ENCODE results near the gene STXBP6. TPM values are rescaled to one million over a fixed set of nuclear protein-coding genes. Genes with fewer than 3 reads are reported as not detected.

The STXBP6 gene
- polyA plus RNA-seq, 1 donor from 2014 or later: 14.6 TPM

DNA sequence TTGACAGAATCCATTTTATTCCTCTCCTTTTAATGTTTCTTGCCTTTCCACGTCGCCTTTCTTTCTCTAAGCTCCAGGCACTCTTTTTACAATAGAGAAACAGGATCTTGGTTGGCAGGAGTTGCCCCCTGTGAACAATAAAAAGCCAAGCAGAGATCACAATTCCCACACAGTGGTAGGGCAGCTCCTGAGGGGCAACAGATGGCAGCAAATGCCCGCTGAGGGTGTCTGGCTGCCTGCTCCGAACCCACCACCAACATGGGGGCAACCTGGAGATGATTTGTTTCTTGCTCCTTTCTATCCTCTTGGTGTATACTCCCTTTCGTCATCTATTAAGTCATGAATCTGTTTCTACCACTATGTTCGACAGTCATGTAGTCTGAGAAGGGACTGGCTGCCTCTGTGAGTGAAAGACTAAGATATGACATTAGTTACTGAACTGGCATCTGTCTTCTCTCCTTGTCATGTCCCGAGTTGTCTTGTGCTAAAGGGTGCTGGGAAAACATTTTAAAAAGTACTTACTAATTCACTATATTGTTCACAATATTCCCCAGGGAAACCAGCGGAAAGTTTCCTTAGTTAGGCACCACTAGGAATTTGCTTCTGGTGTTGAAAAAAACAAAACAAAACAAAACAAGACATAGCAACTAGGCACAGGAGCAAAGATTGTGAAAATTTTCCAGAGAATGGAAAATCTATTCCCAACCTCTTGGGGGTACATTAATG is 170.1 kb downstream of the STXBP6 start:
- no peak overlapping the region for H3K27ac ChIP-seq (ENCODE audit: low read length)
- no peak overlapping the region for H3K4me3 ChIP-seq (ENCODE audit: low read length)
- no peaks in the 10 kb centered on the region for H3K36me3 ChIP-seq (ENCODE audit: insufficient read depth, low read length)
- no peaks in the 10 kb centered on the region for H4K20me1 ChIP-seq (ENCODE audit: insufficient read depth)
- H3F3A ChIP-seq (ENCODE audit: insufficient read depth, low read length, poor library complexity, severe bottlenecking): no peaks in the 10 kb centered on the region
- H3K27me3 ChIP-seq (ENCODE audit: insufficient read depth, low read depth, low read length): no peaks in the 10 kb centered on the region
- no peaks in the 10 kb centered on the region for H3K79me2 ChIP-seq (replicated peaks; ENCODE audit: insufficient read depth, low read length)
- H3K9me2 ChIP-seq (ENCODE audit: insufficient read depth, low read length): no peaks in the 10 kb centered on the region
- no peak overlapping the region for H3K9ac ChIP-seq (ENCODE audit: low read length)
- H3K9me3 ChIP-seq (ENCODE audit: low read length): no peaks in the 10 kb centered on the region
- no peak overlapping the region for H3K4me2 ChIP-seq (ENCODE audit: low read length)
- TF ChIP-seq EP300 (conservative IDR thresholded peaks at IDR 0.05; ENCODE audit: poor library complexity, severe bottlenecking) (no peak), SMC3 (conservative IDR thresholded peaks at IDR 0.05; ENCODE audit: poor library complexity) (no peak), TAF1 (IDR thresholded peaks at IDR 0.05; ENCODE audit: low read depth) (no peak)
- TF ChIP-seq, protein P1, sequence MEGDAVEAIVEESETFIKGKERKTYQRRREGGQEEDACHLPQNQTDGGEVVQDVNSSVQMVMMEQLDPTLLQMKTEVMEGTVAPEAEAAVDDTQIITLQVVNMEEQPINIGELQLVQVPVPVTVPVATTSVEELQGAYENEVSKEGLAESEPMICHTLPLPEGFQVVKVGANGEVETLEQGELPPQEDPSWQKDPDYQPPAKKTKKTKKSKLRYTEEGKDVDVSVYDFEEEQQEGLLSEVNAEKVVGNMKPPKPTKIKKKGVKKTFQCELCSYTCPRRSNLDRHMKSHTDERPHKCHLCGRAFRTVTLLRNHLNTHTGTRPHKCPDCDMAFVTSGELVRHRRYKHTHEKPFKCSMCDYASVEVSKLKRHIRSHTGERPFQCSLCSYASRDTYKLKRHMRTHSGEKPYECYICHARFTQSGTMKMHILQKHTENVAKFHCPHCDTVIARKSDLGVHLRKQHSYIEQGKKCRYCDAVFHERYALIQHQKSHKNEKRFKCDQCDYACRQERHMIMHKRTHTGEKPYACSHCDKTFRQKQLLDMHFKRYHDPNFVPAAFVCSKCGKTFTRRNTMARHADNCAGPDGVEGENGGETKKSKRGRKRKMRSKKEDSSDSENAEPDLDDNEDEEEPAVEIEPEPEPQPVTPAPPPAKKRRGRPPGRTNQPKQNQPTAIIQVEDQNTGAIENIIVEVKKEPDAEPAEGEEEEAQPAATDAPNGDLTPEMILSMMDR (IDR thresholded peaks at IDR 0.05; ENCODE audit: poor library complexity, severe bottlenecking): no peak
- no peak overlapping the region for H2AFZ ChIP-seq (ENCODE audit: low read depth, low read length)

DNA sequence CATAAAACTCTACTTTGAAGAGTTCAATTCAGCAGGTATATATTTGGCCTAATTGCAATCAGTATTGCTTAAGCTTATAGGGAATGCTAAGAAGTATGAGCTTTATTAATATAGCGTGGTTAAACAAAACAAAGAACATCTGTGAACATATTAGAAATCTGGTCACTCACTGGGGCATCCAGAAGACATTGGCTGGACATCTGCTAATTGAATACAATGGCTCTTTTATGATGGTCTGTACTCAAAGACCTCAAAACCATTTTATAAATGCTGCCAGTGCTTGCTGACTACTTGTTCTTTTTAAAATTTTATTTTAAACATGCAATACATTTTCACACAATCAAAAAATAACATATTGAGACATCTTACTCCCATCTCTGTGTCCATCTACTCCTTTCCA is 173.0 kb downstream of the STXBP6 start:
- Histone ChIP-seq H2AFZ (ENCODE audit: low read depth, low read length) (no peak overlapping the region), H4K20me1 (ENCODE audit: insufficient read depth) (no peaks in the 10 kb centered on the region), H3K4me2 (ENCODE audit: low read length) (no peak overlapping the region), H3K27ac (ENCODE audit: low read length) (no peak overlapping the region), H3K27me3 (ENCODE audit: insufficient read depth, low read depth, low read length) (no peaks in the 10 kb centered on the region), H3K4me3 (ENCODE audit: low read length) (no peak overlapping the region), H3K9me3 (ENCODE audit: low read length) (no peaks in the 10 kb centered on the region), H3K9ac (ENCODE audit: low read length) (no peak overlapping the region), H3K79me2 (replicated peaks; ENCODE audit: insufficient read depth, low read length) (no peaks in the 10 kb centered on the region), H3K36me3 (ENCODE audit: insufficient read depth, low read length) (no peaks in the 10 kb centered on the region), H3K9me2 (ENCODE audit: insufficient read depth, low read length) (no peaks in the 10 kb centered on the region), H3F3A (ENCODE audit: insufficient read depth, low read length, poor library complexity, severe bottlenecking) (no peaks in the 10 kb centered on the region)
- TF ChIP-seq MXI1 (conservative IDR thresholded peaks at IDR 0.05; ENCODE audit: poor library complexity, severe bottlenecking) (no peak), SMC3 (conservative IDR thresholded peaks at IDR 0.05; ENCODE audit: poor library complexity) (no peak), TAF1 (IDR thresholded peaks at IDR 0.05; ENCODE audit: low read depth) (no peak), POLR2AphosphoS5 (IDR thresholded peaks at IDR 0.05) (no peak), RAD21 (conservative IDR thresholded peaks at IDR 0.05) (no peak), EZH2 (IDR thresholded peaks at IDR 0.05; ENCODE audit: borderline replicate concordance, insufficient read depth, low read length, poor library complexity, severe bottlenecking) (no peak), EP300 (conservative IDR thresholded peaks at IDR 0.05; ENCODE audit: poor library complexity, severe bottlenecking) (no peak)
- TF ChIP-seq, protein P2, sequence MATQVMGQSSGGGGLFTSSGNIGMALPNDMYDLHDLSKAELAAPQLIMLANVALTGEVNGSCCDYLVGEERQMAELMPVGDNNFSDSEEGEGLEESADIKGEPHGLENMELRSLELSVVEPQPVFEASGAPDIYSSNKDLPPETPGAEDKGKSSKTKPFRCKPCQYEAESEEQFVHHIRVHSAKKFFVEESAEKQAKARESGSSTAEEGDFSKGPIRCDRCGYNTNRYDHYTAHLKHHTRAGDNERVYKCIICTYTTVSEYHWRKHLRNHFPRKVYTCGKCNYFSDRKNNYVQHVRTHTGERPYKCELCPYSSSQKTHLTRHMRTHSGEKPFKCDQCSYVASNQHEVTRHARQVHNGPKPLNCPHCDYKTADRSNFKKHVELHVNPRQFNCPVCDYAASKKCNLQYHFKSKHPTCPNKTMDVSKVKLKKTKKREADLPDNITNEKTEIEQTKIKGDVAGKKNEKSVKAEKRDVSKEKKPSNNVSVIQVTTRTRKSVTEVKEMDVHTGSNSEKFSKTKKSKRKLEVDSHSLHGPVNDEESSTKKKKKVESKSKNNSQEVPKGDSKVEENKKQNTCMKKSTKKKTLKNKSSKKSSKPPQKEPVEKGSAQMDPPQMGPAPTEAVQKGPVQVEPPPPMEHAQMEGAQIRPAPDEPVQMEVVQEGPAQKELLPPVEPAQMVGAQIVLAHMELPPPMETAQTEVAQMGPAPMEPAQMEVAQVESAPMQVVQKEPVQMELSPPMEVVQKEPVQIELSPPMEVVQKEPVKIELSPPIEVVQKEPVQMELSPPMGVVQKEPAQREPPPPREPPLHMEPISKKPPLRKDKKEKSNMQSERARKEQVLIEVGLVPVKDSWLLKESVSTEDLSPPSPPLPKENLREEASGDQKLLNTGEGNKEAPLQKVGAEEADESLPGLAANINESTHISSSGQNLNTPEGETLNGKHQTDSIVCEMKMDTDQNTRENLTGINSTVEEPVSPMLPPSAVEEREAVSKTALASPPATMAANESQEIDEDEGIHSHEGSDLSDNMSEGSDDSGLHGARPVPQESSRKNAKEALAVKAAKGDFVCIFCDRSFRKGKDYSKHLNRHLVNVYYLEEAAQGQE (IDR thresholded peaks at IDR 0.05; ENCODE audit: borderline replicate concordance): no peak
- TF ChIP-seq, protein P1 (IDR thresholded peaks at IDR 0.05; ENCODE audit: poor library complexity, severe bottlenecking): no peak

Measured in neural cell (in vitro differentiated cells).